ENCODE measurements around the gene GLB1L2.

GRCh38 chr11:134317103-134317502, 14.7 kb upstream of the GLB1L2 start:
- TF ChIP-seq CTCF (IDR thresholded peaks at IDR 0.05; ENCODE audit: insufficient read depth, low read length) (no peak), GABPA (IDR thresholded peaks at IDR 0.05; ENCODE audit: low read depth) (no peak), POLR2AphosphoS5 (IDR thresholded peaks at IDR 0.05; ENCODE audit: low read depth) (no peak)
